ENCODE measurements around the gene RPN2.

DNA sequence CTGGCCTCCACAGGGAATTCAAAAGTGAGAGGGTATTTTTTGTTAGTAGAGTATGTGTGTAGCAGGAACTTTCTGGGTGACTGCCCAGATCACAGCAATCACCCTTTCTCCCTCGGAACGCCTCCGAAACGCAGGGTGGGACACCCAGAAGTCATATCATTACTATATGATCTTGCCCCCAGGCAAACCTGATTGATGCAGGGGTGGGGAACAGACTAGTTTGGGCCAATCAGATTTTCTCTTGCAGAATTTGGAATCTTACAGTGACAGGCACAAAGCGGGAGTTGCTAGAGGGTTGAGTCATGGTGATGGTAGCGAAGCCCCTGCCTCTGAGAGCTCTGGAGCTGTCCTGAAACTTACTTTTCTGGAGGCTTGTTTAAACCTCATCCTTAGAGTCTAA lies 16.5 kb upstream of the RPN2 start:
- no peak for TF ChIP-seq POLR2AphosphoS5 (IDR thresholded peaks at IDR 0.05)
- TF ChIP-seq, protein P1, sequence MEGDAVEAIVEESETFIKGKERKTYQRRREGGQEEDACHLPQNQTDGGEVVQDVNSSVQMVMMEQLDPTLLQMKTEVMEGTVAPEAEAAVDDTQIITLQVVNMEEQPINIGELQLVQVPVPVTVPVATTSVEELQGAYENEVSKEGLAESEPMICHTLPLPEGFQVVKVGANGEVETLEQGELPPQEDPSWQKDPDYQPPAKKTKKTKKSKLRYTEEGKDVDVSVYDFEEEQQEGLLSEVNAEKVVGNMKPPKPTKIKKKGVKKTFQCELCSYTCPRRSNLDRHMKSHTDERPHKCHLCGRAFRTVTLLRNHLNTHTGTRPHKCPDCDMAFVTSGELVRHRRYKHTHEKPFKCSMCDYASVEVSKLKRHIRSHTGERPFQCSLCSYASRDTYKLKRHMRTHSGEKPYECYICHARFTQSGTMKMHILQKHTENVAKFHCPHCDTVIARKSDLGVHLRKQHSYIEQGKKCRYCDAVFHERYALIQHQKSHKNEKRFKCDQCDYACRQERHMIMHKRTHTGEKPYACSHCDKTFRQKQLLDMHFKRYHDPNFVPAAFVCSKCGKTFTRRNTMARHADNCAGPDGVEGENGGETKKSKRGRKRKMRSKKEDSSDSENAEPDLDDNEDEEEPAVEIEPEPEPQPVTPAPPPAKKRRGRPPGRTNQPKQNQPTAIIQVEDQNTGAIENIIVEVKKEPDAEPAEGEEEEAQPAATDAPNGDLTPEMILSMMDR (IDR thresholded peaks at IDR 0.05): no peak
- TF ChIP-seq POLR2A (IDR thresholded peaks at IDR 0.05; ENCODE audit: low read depth): no peak
